Measurements from ENCODE around the gene CEP95.
"Not testable (repeated sequence)": the region's sequence is repeated elsewhere in the genome, so short reads cannot be mapped to it uniquely, and the experiment has no call there.

The CEP95 gene

GRCh38 chr17:64574646-64575045 is 67.9 kb downstream of the CEP95 start:
- H3F3A ChIP-seq (ENCODE audit: low read depth): peaks cover 7% of the 10 kb centered on the region; the same call in 1 of the 2 replicates
- H4K20me1 ChIP-seq (ENCODE audit: insufficient read depth, low read length, poor library complexity, severe bottlenecking): no peaks in the 10 kb centered on the region
- no peak overlapping the region for H3K4me2 ChIP-seq (ENCODE audit: low read depth, low read length, poor library complexity, severe bottlenecking)
- H3K27me3 ChIP-seq (ENCODE audit: insufficient read depth, low read length, poor library complexity, severe bottlenecking): no peaks in the 10 kb centered on the region
- no peak overlapping the region for H2AFZ ChIP-seq (ENCODE audit: low read length)
- peaks cover 57% of the 10 kb centered on the region for H3K36me3 ChIP-seq (ENCODE audit: insufficient read depth, low read length)
- H3K9me3 ChIP-seq (ENCODE audit: insufficient read depth, low read depth, low read length): no peaks in the 10 kb centered on the region
- H3K9me2 ChIP-seq (replicated peaks; ENCODE audit: low read depth, low read length): no peaks in the 10 kb centered on the region
- peaks cover 10% of the 10 kb centered on the region for H3K4me1 ChIP-seq (ENCODE audit: insufficient read depth, low read length, poor library complexity, severe bottlenecking)
- no peaks in the 10 kb centered on the region for H3K79me2 ChIP-seq (ENCODE audit: insufficient read depth, low read length)
- H3K4me3 ChIP-seq (ENCODE audit: low read length, poor library complexity, severe bottlenecking): no peak overlapping the region
- TF ChIP-seq CTCF (conservative IDR thresholded peaks at IDR 0.05; ENCODE audit: low read length): no peak
- no peak for TF ChIP-seq EZH2phosphoT487 (IDR thresholded peaks at IDR 0.05; ENCODE audit: borderline replicate concordance)
- H3K9ac ChIP-seq (ENCODE audit: low read depth, low read length, poor library complexity, severe bottlenecking): no peak overlapping the region

GRCh38 chr17:64575431-64575830 is 68.7 kb downstream of the CEP95 start:
- no peak overlapping the region for H3K9ac ChIP-seq (ENCODE audit: low read depth, low read length, poor library complexity, severe bottlenecking)
- TF ChIP-seq CTCF (conservative IDR thresholded peaks at IDR 0.05; ENCODE audit: low read length) (no peak), EZH2phosphoT487 (IDR thresholded peaks at IDR 0.05; ENCODE audit: borderline replicate concordance) (no peak)
- H3K9me3 ChIP-seq (ENCODE audit: insufficient read depth, low read depth, low read length): no peaks in the 10 kb centered on the region
- no peaks in the 10 kb centered on the region for H3K79me2 ChIP-seq (ENCODE audit: insufficient read depth, low read length)
- no peaks in the 10 kb centered on the region for H3K27me3 ChIP-seq (ENCODE audit: insufficient read depth, low read length, poor library complexity, severe bottlenecking)
- H3K4me1 ChIP-seq (ENCODE audit: insufficient read depth, low read length, poor library complexity, severe bottlenecking): peaks cover 11% of the 10 kb centered on the region
- H2AFZ ChIP-seq (ENCODE audit: low read length): no peak overlapping the region
- peaks cover 7% of the 10 kb centered on the region; the same call in 1 of the 2 replicates for H3F3A ChIP-seq (ENCODE audit: low read depth)
- H4K20me1 ChIP-seq (ENCODE audit: insufficient read depth, low read length, poor library complexity, severe bottlenecking): no peaks in the 10 kb centered on the region
- H3K4me3 ChIP-seq (ENCODE audit: low read length, poor library complexity, severe bottlenecking): no peak overlapping the region
- H3K36me3 ChIP-seq (ENCODE audit: insufficient read depth, low read length): peaks cover 61% of the 10 kb centered on the region
- no peak overlapping the region for H3K4me2 ChIP-seq (ENCODE audit: low read depth, low read length, poor library complexity, severe bottlenecking)
- H3K9me2 ChIP-seq (replicated peaks; ENCODE audit: low read depth, low read length): no peaks in the 10 kb centered on the region

GRCh38 chr17:64577025-64577424 is 70.2 kb downstream of the CEP95 start:
- H3F3A ChIP-seq (ENCODE audit: low read depth): peaks cover 12% of the 10 kb centered on the region

GRCh38 chr17:64579917-64580316 is 73.1 kb downstream of the CEP95 start:
- Histone ChIP-seq H3F3A (ENCODE audit: low read depth) (peaks cover 9% of the 10 kb centered on the region), H3K36me3 (ENCODE audit: insufficient read depth, low read length) (peaks cover 80% of the 10 kb centered on the region), H3K4me2 (ENCODE audit: low read depth, low read length, poor library complexity, severe bottlenecking) (no peak overlapping the region), H3K9ac (ENCODE audit: low read depth, low read length, poor library complexity, severe bottlenecking) (no peak overlapping the region), H3K79me2 (ENCODE audit: insufficient read depth, low read length) (no peaks in the 10 kb centered on the region), H3K4me3 (ENCODE audit: low read length, poor library complexity, severe bottlenecking) (no peak overlapping the region), H3K9me2 (replicated peaks; ENCODE audit: low read depth, low read length) (no peaks in the 10 kb centered on the region), H3K27me3 (ENCODE audit: insufficient read depth, low read length, poor library complexity, severe bottlenecking) (no peaks in the 10 kb centered on the region), H2AFZ (ENCODE audit: low read length) (no peak overlapping the region), H4K20me1 (ENCODE audit: insufficient read depth, low read length, poor library complexity, severe bottlenecking) (no peaks in the 10 kb centered on the region), H3K4me1 (ENCODE audit: insufficient read depth, low read length, poor library complexity, severe bottlenecking) (peaks cover 10% of the 10 kb centered on the region), H3K9me3 (ENCODE audit: insufficient read depth, low read depth, low read length) (no peaks in the 10 kb centered on the region)
- no peak for TF ChIP-seq EZH2phosphoT487 (IDR thresholded peaks at IDR 0.05; ENCODE audit: borderline replicate concordance)
- TF ChIP-seq CTCF (conservative IDR thresholded peaks at IDR 0.05; ENCODE audit: low read length): no peak

More at GRCh38 chr17:64577025-64577424, 70.2 kb downstream of the CEP95 start:
- H3K36me3 ChIP-seq (ENCODE audit: insufficient read depth, low read length): peaks cover 59% of the 10 kb centered on the region
- not testable (repeated sequence) for H3K9ac ChIP-seq (ENCODE audit: low read depth, low read length, poor library complexity, severe bottlenecking); H3K9me2 ChIP-seq (replicated peaks; ENCODE audit: low read depth, low read length); H3K4me2 ChIP-seq (ENCODE audit: low read depth, low read length, poor library complexity, severe bottlenecking); H3K27me3 ChIP-seq (ENCODE audit: insufficient read depth, low read length, poor library complexity, severe bottlenecking); H3K79me2 ChIP-seq (ENCODE audit: insufficient read depth, low read length); H2AFZ ChIP-seq (ENCODE audit: low read length); H3K4me3 ChIP-seq (ENCODE audit: low read length, poor library complexity, severe bottlenecking); H4K20me1 ChIP-seq (ENCODE audit: insufficient read depth, low read length, poor library complexity, severe bottlenecking); H3K9me3 ChIP-seq (ENCODE audit: insufficient read depth, low read depth, low read length)
- peaks cover 20% of the 10 kb centered on the region for H3K4me1 ChIP-seq (ENCODE audit: insufficient read depth, low read length, poor library complexity, severe bottlenecking)

All from Loucy (cell line).